Left cardiac atrium (tissue), 4 donors: ENCODE results near the gene KLHL6. TPM values are rescaled to one million over a fixed set of nuclear protein-coding genes. Genes with fewer than 3 reads are reported as not detected.
"Not testable (repeated sequence)": the region's sequence is repeated elsewhere in the genome, so short reads cannot be mapped to it uniquely, and the experiment has no call there.

Experiments used
- ATAC-seq, 2 donors: fragments of 200-7000 bp; cut with Tn5 transposase; one replicate each; pipeline ENCODE4 v1.9.1; 2020; ENCODE audit warnings: mild to moderate bottlenecking in 2 of 2, moderate library complexity in 2 of 2
- DNase-seq: peaks from one replicate; pipeline ENCODE4 v3.0.0-alpha.2; 2020
- intact Hi-C, 2 donors: fragments of 100-400 bp; cut with DNase I; formaldehyde crosslinking; loops; one replicate each; pipeline versions ENCODE4 v1.14.1 to v1.15.1; 2022 to 2023
- total RNA-seq, 2 donors: library from RNA; stranded (reverse); fragmentation: NEBNext Ultra II Directional; extraction: Animal tissue kit (Norgen Biotek cat#: 25700); gene quantifications; one replicate each; pipeline ENCODE4 v1.2.1, GENCODE V29; 2021
- donor health status: DM: no; HTN: yes; CAD: no.
- donor health status: DM: no; HTN: yes; CAD: no; lungs with severe emphysema.
- donor health status: DM: yes; HTN: yes; CAD: no.
- donor health status: Dilated cardiomyopathy.

The KLHL6 gene
- total RNA-seq, 2 donors from 2014 or later: 1.7 to 2.1 TPM

- intact Hi-C loops, ATAC-seq, DNase-seq: not testable (repeated sequence)
Measured at GRCh38 chr3:183570191-183570590, 14.7 kb upstream of the KLHL6 start.

DNA sequence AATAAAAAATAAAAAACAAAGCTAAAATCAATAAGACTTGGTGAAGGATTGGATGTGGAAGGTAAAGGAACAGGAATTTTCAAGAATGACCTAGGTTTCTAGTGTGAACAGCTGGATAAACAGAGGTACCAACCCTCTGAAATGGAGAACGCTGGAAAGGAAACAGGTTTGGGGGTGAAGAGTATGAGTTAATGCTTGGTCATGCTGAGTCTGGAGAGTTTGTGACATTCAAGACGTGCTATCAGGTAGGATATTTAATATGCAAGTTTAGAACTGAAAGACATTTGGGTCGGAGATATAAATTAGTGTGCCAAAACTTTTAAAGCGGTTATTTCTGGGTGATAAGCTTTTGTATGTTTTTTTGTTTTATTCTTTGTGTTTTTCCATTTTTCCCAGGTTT, 11.4 kb upstream of the KLHL6 start:
- intact Hi-C loops: no loop called here
- ATAC-seq (no peak), DNase-seq (no peak)

DNA sequence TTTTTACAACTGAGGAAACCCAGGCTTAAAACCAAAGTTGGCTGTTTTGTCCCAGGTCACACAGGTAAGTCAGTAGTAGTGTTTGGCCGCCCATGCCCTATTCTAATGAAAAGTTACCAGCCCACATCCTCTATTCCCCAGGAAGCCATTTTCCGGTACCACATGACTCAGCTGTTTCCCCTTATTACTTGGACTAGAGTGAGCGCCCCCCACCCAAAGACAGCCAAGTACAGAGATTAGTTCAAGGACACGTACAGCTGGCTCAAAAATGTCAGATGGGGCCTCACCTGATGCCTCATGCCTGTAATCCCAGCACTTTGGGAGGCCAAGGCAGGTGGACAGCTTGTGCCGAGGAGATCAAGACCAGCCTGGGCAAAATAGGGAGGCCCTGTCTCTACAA, 8.5 kb upstream of the KLHL6 start:
- intact Hi-C loops: no loop called here
- DNase-seq (no peak), ATAC-seq (no peak)

- intact Hi-C loops: no loop called here
- no peak for DNase-seq
- no peak for ATAC-seq
Measured at GRCh38 chr3:183563536-183563874, 8.0 kb upstream of the KLHL6 start.

DNA sequence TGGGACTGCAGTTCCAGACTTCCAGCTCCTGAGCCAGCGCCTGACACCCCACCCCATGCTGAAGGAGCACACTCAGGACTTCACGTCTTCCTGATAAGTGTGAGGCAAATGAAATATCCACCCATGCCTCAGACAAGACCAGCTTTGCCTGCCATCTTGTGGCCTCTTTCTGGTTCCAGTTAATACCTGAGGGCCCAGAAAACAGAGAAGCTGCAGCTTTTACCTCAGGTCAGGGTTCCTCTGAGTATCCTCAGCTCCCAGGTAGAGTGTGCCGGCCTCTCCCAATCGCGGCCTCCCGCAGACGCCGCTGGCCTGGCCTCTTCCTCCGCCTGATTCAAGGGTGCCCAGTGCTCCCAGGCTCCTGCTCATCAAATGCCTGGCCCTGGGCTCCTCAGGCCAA, 5.1 kb upstream of the KLHL6 start:
- ATAC-seq: no peak
- DNase-seq: no peak
- intact Hi-C loops: no loop called here

DNA sequence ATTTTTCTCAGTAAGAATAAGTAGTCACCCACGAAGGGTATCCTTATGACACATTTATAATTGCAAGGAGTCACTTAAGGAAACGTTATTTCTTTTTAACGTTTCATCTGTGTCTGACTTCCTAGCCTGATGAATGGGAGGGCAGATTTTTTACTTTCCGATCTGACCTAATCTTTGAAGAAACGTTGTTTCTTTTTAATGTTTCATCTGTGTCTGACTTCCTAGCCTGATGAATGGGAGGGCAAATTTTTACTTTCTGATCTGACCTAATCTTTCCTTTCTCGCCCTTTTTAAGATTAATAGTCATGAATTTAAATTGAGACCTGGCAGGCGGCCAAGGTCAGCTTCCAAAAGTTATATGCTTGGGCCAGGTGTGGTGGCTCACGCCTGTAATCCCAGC, 3.0 kb upstream of the KLHL6 start:
- intact Hi-C loops: no loop called here
- ATAC-seq: no peak

DNA sequence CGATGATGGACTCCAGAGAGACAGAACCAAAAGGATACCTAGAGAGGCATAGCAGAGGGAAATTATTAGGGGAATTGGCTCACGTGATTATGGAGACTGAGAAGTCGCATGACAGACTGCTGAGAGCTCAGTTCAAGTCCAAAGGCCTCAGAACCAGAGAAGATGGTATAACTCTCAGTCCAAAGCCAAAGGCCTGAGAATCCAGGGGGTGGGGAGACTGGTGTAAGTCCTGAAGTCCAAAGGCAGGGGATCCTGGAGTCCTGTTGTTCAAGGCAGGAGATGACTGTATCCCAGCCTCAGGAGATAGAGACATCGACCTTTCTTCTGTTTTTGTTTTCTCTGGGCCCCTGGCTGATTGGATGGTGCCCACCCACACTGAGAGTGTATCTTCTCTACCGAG, 1.2 kb upstream of the KLHL6 start:
- intact Hi-C loops: no loop called here
- ATAC-seq (no peak), DNase-seq (no peak)

More for the DNA sequence above, 3.0 kb upstream of the KLHL6 start:
- DNase-seq: no peak

DNA sequence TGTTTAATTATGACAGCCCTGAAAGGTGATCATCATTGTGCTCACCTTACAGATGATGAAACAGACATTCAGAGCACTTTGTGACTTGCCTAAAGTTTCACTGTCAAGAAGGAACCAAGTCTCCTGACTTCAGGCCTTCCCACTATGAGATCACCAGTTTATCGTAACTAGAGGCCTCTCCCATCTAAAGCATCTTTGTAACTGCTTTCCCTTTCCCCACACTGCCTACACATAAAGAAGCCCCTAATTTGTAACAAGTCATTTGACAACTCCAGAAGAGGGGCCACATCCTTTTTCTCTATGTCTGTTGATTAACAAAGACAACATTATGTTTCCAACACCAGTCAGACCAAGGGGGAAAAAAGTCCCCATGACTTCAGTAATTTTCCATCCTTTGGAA, 1.1 kb downstream of the KLHL6 start:
- ATAC-seq: peak in 1 of 2 donors; percentile 38
- no peak for DNase-seq
- intact Hi-C loops: no loop called here

DNA sequence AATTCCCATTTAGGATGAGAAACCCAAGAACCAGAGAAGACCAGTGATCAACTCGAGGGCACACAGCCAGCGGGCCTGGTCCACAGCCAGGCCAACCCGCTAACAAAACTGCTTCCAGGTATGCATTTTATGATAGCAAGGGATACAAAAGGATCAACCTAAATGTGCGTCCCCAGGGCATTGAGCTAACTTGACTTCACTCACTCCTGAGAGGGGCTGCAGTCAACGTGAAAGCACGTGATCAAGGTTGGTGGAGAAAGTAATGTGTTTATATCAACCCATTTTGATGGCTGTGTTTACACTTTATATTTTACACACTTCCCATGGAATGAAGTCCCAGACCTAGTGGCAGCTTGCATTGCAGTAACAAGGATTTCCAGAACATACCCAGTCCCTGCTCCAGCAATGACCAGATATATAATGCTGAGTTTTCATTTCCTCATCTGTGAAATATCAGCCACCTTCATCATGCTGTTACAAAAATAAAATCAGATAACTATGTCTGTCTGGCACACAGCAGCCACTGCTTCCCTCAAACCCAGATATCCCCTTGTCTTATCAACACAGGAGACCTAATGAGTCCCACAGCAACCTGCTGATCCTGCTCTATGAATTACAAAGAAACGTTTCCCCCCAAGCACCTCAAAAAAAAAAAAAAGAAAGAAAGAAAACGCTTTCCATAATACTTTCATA, 2.0 kb downstream of the KLHL6 start:
- no peak for DNase-seq
- intact Hi-C loops: no loop called here
- ATAC-seq: no peak

DNA sequence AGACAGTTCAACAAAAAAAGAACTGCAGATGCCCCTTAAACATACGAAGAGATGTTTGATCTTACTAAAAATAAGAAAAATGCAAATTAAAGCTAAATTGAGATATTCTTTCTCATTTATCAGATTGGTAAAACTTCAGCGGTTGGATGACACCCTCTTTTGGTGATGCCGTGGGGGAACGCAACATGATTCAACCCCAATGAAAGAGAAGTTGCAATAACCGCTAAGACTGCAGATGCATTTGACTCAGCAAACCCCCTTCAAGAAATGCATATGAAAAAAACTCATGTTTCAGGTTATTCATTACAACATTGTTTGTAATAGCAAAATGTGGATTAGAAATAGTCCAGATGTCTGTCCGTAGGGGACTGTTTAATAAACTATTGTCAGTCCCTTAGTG, 3.6 kb downstream of the KLHL6 start:
- intact Hi-C loops: no loop called here
- ATAC-seq (no peak), DNase-seq (no peak)

DNA sequence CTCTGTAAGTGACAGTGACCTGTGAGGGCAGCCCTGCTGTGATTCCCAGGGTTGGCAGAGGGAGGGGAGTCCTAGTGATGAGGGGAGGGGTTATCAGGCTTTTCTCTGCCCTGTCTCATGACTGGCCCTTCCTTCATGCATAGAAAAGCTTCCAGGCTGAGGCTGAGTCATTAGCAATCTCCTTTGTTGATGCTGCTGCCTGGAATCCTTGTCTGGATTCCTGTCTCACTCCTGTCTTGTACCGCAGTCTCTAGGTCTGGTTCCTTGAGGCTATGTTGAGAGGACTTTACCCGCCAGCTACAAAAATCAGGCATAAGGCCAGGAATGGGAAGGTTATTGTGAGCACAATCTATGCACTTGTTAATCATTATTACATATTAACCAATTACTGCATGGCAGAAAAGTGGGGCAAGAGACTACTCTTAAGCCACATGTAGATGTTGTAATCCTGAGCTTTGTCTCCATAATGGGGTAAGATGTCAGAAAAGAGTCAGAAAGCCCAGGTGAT, 7.2 kb downstream of the KLHL6 start:
- ATAC-seq (peak in 1 of 2 donors; percentile 49), DNase-seq (no peak)
- intact Hi-C loops: no loop called here

DNA sequence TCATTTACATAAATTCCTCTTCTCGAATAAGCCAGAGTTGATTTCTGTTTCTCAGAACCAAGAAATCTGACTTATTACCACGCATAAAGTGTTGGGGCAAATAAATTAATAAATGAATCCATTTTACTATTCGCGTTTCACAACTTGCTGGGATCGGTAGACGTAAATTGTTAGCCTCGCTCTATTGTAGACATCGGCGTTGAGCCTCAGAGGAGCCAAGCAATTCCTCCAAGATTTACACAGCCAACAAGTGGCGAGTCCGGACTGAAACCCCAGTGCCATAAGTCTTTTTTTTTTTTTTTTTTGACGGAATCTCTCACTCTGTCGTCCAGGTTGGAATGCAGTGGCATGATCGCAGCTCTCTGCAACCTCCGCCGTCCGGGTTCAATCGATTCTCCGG, 8.9 kb downstream of the KLHL6 start:
- no peak for ATAC-seq
- no peak for DNase-seq
- intact Hi-C loops: no loop called here

- DNase-seq (no peak), ATAC-seq (no peak)
- intact Hi-C loops: no loop called here
Measured at GRCh38 chr3:183545708-183546107, 9.8 kb downstream of the KLHL6 start.

DNA sequence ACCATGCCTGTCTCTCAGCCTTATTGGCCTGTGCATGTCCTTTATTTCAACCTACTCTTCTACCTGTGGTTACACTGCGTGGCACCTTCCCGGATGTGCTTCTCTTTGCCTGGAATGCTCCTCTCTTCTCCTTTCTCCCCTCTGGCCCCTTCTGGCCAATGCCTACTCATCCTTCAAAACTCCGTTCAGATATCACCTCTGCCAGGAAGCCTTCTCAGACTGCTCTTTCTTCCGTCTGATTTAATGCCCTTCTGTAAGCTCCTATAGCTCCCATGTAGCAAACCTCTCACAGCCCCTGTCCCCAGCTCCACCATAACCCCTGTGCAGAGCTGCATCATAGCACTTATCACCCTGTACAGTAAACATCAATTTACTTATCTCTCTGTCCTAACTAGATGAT, 13.2 kb downstream of the KLHL6 start:
- intact Hi-C loops: no loop called here
- ATAC-seq (no peak), DNase-seq (no peak)

DNA sequence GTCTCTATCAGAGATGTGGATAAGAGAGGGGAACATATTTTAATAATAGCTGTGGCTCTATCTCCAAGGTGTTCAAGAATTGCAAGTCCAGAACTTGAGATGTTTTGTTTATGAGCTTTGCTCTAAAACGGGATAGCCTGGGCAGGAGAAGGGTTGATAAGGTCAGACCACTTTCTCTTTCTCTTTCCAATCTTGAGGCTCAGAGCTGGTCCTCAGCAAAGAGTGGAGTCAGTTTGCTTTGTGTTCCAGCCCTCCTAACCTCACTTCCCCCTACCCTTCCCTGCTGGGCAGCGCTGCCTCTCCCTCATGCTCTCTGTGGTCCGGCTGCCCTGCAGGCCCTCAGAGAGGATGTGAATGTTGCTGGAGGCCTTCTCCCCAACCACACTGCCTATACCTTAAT, 13.8 kb downstream of the KLHL6 start:
- intact Hi-C loops: no loop called here
- DNase-seq: no peak
- ATAC-seq: no peak

DNA sequence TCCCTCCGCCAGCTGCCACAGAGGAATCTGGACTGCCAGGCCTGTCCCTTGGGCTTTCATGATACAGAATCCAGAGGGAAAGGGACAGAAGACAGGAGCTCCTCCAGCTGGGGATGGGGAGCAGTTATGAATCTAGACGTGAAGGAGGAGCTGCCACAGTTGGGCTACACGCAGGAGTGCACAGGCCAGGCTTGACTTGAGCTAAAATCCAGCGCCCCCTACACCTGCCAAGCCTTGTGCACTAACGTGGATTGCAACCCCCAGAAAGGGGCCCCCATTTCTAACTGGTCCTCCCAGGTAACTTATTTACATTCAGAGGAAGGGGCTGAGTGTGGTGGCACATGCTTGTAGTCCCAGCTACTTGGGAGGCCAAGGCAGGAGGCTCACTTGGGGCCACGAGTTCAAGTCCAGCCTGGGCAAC, 14.3 kb downstream of the KLHL6 start:
- ATAC-seq: no peak
- DNase-seq: no peak
- intact Hi-C loops: no loop called here

DNA sequence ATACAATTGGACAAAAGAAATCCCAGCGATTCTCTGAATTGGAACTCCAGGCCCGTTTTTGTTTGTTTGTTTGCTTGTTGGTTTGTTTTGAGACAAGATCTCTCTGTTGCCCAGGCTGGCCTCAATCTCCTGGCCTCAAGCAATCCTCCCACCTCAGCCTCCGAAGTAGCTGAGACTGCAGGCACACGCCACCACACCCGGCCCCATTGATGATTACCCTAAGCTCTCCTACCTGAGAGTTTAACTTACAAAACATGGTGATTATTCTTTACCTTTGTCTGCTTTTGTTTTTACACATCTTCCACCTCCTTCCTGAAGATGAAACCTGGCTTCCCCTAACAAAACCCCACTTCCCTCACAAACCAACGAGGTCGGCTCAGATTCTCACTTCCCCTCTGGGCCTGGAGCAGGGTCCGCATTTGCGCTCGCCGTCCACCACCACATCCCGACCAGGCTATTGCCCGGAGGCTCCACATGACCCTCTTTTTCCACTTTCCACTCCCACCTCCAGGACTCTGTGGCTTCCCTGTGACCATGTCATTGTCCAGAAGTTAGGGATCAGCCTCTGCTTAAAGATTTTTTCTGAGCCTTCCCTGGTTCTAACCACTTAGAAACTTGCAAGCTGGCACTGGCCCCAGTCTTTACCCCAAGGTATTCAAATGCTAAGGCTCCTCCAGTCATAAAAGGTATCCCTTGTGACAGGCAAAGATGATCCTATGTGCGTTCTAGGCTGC, 14.8 kb downstream of the KLHL6 start:
- DNase-seq: no peak
- ATAC-seq: no peak

GRCh38 chr3:183539811-183540210, 15.7 kb downstream of the KLHL6 start:
- intact Hi-C loops: no loop called here
- ATAC-seq (no peak), DNase-seq (no peak)

More for the DNA sequence above, 14.8 kb downstream of the KLHL6 start:
- intact Hi-C loops: no loop called here

DNA sequence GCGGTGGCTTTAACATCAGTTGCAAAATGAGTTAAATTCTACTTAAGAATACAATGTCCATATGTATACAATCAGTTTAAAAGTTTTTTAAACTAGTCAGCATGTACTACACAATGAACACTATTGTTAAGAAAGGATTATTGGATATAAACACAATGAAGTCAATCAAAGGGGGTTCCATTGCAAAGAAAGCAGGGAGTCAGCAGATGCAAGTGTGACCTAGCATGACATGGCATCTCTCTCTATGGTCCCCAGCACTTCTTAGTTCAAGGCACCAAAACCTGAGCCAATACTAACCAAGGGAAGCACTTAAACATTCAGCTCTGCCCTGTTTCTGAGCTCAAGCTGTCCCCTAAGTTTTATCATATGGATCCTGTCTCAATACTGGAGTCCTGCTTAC, 17.0 kb downstream of the KLHL6 start:
- ATAC-seq (no peak), DNase-seq (no peak)
- intact Hi-C loops: no loop called here

DNA sequence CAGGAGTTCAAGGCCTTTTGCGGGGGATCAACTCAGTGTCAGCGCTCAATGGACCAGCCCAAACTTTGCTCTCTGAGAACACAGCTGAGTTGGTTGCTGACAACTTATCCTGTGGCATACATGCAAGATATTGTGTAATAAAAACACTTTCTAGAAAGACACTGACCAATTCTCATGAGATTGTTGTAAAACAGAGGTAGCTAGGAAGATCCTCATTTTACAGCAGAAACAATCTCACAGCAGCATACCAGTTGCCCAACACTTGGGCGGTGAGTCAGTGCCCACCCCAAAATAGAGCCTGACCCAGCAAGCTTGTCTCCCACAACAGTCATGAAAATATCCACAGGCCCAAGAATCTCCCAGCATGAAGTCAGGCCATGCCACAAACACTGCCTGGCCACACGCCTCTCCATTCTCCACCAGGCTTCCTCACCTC, 18.2 kb downstream of the KLHL6 start:
- DNase-seq (peak; percentile 46), ATAC-seq (peak; percentile 72 to 88)
- intact Hi-C loops: no loop called here
